Cardiac fibroblast (primary cell): ENCODE measurements around the gene TBC1D14.

Source experiments
- DNase-seq, 2 donors: peaks; one replicate each; pipeline versions ENCODE4 v3.0.0 to v3.0.0-alpha.2; 2010; ENCODE audit warnings: low read depth in 2 of 2
- H3K4me3 ChIP-seq, 2 donors: replicated peaks in 1 of 2; 1 replicate in 1 of 2; 2 replicates in 1 of 2; pipeline ENCODE4 v1.5.1; 2011; ENCODE audit warnings: low read depth in 2 of 2, low read length in 2 of 2, mild to moderate bottlenecking in 2 of 2, moderate library complexity in 1 of 2
- CTCF ChIP-seq: IDR thresholded peaks from one replicate; pipeline ENCODE4 v1.5.1; 2011; ENCODE audit warnings: low read depth, mild to moderate bottlenecking, low read length, inconsistent platforms

The TBC1D14 gene, protein sequence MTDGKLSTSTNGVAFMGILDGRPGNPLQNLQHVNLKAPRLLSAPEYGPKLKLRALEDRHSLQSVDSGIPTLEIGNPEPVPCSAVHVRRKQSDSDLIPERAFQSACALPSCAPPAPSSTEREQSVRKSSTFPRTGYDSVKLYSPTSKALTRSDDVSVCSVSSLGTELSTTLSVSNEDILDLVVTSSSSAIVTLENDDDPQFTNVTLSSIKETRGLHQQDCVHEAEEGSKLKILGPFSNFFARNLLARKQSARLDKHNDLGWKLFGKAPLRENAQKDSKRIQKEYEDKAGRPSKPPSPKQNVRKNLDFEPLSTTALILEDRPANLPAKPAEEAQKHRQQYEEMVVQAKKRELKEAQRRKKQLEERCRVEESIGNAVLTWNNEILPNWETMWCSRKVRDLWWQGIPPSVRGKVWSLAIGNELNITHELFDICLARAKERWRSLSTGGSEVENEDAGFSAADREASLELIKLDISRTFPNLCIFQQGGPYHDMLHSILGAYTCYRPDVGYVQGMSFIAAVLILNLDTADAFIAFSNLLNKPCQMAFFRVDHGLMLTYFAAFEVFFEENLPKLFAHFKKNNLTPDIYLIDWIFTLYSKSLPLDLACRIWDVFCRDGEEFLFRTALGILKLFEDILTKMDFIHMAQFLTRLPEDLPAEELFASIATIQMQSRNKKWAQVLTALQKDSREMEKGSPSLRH

GRCh38 chr4:6909113-6909969 is at the start of gene TBC1D14:
TBC1D14 (plus strand) TSS chr4:6909826; CDS start chr4:6923390, 13,564 bp downstream.
- H3K4me3 ChIP-seq, result peak within 1 kb of the TSS; percentile 71 to 74
- peak; percentile 85 to 89 for DNase-seq
- no peak for TF ChIP-seq CTCF

DNA sequence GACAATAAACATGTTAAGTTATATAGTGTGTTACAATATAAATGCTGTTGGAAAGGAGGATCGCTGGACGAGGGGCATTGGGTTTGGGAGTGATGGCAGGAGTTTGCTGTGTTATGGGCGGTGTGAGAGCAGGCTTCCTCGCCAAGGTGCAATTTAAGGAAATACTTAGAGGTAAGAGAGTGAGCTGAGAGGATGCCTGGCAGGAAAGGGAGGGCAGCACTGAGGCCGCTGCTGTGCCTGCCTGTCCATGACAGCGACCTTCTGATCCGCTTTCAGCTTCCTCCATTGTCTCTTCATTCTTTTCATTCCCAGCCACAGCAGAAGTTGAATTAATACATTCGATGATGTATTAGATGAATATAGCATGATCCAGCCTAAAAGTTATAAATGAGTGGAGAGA is 41.2 kb upstream of the TBC1D14 start:
- TF ChIP-seq CTCF, result no peak
- DNase-seq, result no peak
- no peak overlapping the region for H3K4me3 ChIP-seq

DNA sequence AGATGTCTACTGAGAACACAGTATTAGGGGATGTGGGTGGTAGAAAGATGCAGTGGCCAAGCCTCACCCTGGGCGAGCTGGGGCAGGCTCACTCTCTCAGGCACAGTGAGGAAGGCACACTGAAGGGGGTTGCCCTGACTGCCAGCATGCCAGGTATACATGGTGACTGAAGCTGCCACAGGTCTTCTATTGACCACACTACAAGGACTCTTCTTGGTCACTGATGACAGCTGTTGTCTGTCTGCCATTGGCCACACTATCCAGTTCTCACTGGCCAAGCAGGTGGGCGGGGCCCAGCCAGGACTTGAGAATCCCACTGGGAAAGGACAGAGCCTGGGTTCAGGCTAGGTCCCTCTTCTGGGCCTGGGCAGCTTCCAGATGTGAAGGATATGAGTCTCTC is 39.7 kb upstream of the TBC1D14 start:
- no peak overlapping the region for H3K4me3 ChIP-seq
- no peak for TF ChIP-seq CTCF
- DNase-seq, result no peak

- no peak overlapping the region for H3K4me3 ChIP-seq
- TF ChIP-seq CTCF, result no peak
- DNase-seq, result peak; percentile 27 to 34
Observed at GRCh38 chr4:6873291-6873690, 36.3 kb upstream of the TBC1D14 start.

DNA sequence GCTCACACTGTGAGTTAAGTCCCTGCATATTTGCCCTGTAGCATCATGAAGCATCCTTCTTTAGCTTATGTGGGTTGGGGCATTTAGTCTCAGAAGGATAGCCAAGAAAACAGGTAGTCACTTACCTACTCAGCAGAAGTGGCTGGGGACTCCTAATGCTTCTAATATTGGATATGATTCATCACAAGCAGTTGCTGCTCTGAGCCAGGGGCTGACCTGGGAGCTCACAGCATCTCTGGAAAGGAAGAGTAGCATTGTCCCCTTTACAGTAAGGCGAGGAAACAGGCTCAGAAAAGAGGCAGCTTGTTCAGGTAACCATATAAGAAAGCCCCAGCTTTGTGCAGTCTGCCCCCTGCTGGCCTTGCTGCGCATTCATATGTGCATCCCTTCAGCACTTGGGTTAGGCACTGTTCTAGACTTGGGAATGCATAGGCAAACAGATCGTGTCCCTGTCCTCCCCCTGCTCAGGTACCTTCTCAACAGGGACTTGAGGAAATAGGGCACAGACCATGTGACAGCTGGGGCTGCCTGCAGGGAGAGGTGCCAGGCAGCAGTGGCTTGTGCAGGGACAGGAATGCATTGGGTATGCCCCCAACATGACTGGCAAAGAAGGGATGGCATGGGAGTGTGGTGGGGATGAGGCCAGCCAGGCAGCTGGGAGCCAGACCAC is 35.7 kb upstream of the TBC1D14 start:
- TF ChIP-seq CTCF, result peak; percentile 93
- DNase-seq, result peak; percentile 76 to 79
- H3K4me3 ChIP-seq, result no peak overlapping the region

DNA sequence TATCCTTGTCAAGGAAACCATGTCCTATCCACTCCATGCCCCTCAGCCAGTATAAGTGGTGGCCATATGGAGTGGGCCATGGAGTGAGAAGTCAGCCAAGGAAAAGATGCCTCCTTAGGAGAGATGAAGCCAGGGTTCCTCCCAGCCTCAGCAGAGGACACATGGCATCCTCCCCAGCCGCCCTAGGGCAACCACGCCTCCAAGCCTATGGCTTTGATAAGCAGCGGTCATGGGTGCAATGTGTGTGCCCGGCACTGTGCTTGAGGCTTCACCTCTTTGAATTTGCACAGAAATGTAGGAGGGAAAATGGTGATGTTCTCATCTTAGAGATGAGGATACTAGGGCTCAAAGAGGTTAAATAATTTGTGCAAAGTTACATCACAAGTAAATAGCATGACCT is 34.6 kb upstream of the TBC1D14 start:
- TF ChIP-seq CTCF, result no peak
- no peak overlapping the region for H3K4me3 ChIP-seq
- DNase-seq, result no peak
